Esophagus muscularis mucosa (tissue), 2 donors: ENCODE data around the gene ACCSL.

ENCODE experiments used
- EP300 ChIP-seq: sonication (generic); formaldehyde crosslinking; IDR thresholded peaks from one replicate; pipeline ENCODE4 v1.6.1; 2017; ENCODE audit warnings: antibody characterized with exemption
- POLR2A ChIP-seq: fragments of 450-650 bp; IDR thresholded peaks from one replicate; pipeline ENCODE4 v1.6.1; 2017; ENCODE audit warnings: antibody characterized with exemption, moderate library complexity, mild to moderate bottlenecking, low read depth

DNA sequence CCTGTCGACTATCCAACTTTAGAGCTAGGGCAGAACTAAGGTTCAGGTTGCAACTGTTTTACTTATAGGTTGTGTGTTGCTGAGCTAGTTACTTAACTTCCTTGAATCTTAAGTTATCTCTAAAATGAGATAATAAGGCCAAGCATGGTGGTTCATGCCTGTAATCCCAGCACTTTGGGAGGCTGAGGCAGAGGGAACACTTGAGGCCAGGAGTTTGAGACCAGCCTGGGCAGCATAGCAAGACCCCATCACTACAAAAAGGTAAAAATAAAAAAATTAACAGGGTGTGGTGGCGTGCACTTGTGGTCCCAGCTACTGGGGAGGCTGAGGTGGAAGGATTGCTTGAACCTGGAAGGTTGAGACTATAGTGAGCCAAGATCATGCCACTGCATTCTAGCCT lies 20.4 kb downstream of the ACCSL start:
- no peak for TF ChIP-seq POLR2A
- no peak for TF ChIP-seq EP300
